Panc1 (cell line): Measurements from ENCODE around the gene TTC39B.

Experiments used
- SIN3A ChIP-seq: IDR thresholded peaks from 2 replicates; pipeline ENCODE4 v1.6.1; 2012; ENCODE audit warnings: low read depth, mild to moderate bottlenecking, low read length, moderate library complexity, borderline replicate concordance; ENCODE audit not compliant: insufficient read depth
- TF ChIP-seq, protein P1 (sequence below): fragments of 450-650 bp; IDR thresholded peaks from 2 replicates; pipeline ENCODE4 v1.5.1; 2017; ENCODE audit warnings: mild to moderate bottlenecking
- TF ChIP-seq, protein P2 (sequence below), 2 experiments: IDR thresholded peaks; 2 replicates each; pipeline ENCODE4 v1.6.1; 2011 to 2012; ENCODE audit warnings: low read depth in 2 of 2, control low read depth in 1 of 2, low read length in 1 of 2, mild to moderate bottlenecking in 1 of 2, moderate library complexity in 1 of 2; ENCODE audit not compliant: insufficient read depth in 1 of 2

DNA sequence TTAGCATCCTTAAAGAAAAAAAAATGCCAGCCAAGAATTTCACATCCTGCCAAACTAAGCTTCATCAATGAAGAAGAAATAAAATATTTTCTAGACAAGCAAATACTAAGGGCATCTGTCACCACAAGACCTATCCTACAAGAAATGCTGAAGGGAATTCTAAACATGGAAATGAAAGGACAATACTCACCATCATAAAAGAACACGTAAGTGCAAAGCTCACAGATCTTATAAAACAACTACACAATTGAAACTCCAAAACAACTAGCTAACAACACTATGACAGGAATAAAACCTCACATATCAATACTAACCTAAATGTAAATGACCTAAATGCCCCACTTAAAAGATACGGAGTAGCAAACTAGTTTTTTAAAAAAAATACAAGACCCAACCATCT is 71.4 kb downstream of the TTC39B start:
- TF ChIP-seq, protein P1, sequence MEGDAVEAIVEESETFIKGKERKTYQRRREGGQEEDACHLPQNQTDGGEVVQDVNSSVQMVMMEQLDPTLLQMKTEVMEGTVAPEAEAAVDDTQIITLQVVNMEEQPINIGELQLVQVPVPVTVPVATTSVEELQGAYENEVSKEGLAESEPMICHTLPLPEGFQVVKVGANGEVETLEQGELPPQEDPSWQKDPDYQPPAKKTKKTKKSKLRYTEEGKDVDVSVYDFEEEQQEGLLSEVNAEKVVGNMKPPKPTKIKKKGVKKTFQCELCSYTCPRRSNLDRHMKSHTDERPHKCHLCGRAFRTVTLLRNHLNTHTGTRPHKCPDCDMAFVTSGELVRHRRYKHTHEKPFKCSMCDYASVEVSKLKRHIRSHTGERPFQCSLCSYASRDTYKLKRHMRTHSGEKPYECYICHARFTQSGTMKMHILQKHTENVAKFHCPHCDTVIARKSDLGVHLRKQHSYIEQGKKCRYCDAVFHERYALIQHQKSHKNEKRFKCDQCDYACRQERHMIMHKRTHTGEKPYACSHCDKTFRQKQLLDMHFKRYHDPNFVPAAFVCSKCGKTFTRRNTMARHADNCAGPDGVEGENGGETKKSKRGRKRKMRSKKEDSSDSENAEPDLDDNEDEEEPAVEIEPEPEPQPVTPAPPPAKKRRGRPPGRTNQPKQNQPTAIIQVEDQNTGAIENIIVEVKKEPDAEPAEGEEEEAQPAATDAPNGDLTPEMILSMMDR: no peak
- no peak for TF ChIP-seq SIN3A
- TF ChIP-seq, protein P2, sequence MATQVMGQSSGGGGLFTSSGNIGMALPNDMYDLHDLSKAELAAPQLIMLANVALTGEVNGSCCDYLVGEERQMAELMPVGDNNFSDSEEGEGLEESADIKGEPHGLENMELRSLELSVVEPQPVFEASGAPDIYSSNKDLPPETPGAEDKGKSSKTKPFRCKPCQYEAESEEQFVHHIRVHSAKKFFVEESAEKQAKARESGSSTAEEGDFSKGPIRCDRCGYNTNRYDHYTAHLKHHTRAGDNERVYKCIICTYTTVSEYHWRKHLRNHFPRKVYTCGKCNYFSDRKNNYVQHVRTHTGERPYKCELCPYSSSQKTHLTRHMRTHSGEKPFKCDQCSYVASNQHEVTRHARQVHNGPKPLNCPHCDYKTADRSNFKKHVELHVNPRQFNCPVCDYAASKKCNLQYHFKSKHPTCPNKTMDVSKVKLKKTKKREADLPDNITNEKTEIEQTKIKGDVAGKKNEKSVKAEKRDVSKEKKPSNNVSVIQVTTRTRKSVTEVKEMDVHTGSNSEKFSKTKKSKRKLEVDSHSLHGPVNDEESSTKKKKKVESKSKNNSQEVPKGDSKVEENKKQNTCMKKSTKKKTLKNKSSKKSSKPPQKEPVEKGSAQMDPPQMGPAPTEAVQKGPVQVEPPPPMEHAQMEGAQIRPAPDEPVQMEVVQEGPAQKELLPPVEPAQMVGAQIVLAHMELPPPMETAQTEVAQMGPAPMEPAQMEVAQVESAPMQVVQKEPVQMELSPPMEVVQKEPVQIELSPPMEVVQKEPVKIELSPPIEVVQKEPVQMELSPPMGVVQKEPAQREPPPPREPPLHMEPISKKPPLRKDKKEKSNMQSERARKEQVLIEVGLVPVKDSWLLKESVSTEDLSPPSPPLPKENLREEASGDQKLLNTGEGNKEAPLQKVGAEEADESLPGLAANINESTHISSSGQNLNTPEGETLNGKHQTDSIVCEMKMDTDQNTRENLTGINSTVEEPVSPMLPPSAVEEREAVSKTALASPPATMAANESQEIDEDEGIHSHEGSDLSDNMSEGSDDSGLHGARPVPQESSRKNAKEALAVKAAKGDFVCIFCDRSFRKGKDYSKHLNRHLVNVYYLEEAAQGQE (IDR thresholded peaks at IDR 0.05; ENCODE audit: insufficient read depth in 1 of 2, low read depth in 2 of 2, low read length in 1 of 2): no peak
